Measurements from ENCODE around the gene RELA. TPM values are rescaled to one million over a fixed set of nuclear protein-coding genes. Genes with fewer than 3 reads are reported as not detected.

Gene RELA
- total and polyA plus RNA-seq, 2 of the 13 experiments (the other 11 are each of a cell fraction or from before 2014, with no cell fraction given), result 21.4 to 40.5 TPM

- no peak for TF ChIP-seq FIP1L1 (IDR thresholded peaks at IDR 0.05; ENCODE audit: borderline replicate concordance, insufficient read depth, low read depth, low read length)
- TF ChIP-seq EHMT2 (IDR thresholded peaks at IDR 0.05; ENCODE audit: borderline replicate concordance, low read depth, low read length), result no peak
- peak; percentile 8 for TF ChIP-seq SKI (IDR thresholded peaks at IDR 0.05; ENCODE audit: partially characterized antibody)
- no peak for TF ChIP-seq MEF2D (CRISPR knock-in tag; IDR thresholded peaks at IDR 0.05)
- no peak for TF ChIP-seq MXD1 (CRISPR knock-in tag; IDR thresholded peaks at IDR 0.05)
- TF ChIP-seq, protein P1, sequence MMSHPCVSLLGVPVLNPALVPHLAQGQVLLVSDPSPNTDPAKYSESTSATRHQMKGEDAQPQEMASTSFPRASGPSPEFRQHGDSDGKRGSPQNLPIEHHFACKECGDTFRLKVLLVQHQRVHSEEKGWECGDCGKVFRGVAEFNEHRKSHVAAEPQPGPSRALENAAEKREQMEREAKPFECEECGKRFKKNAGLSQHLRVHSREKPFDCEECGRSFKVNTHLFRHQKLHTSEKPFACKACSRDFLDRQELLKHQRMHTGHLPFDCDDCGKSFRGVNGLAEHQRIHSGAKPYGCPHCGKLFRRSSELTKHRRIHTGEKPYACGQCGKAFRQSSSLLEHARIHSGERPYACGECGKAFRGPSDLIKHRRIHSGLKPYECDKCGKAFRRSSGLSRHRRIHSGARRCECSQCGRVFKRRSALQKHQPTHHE (CRISPR knock-in tag; IDR thresholded peaks at IDR 0.05; ENCODE audit: borderline replicate concordance), result no peak
- peak; percentile 71 for TF ChIP-seq SAP130 (CRISPR knock-in tag; IDR thresholded peaks at IDR 0.05; ENCODE audit: low read depth)
- no peak for TF ChIP-seq ZSCAN29 (CRISPR knock-in tag; conservative IDR thresholded peaks at IDR 0.05)
- TF ChIP-seq ZNF775 (CRISPR knock-in tag; IDR thresholded peaks at IDR 0.05; ENCODE audit: borderline replicate concordance), result no peak
- peak; percentile 35; the same call in 1 of the 2 replicates for TF ChIP-seq ZNF777 (CRISPR knock-in tag; IDR thresholded peaks at IDR 0.05)
- no peak for TF ChIP-seq ZNF790 (CRISPR knock-in tag; IDR thresholded peaks at IDR 0.05; ENCODE audit: borderline replicate concordance)
- TF ChIP-seq HDAC2 (CRISPR knock-in tag; IDR thresholded peaks at IDR 0.05), result no peak
- TF ChIP-seq, protein P2, sequence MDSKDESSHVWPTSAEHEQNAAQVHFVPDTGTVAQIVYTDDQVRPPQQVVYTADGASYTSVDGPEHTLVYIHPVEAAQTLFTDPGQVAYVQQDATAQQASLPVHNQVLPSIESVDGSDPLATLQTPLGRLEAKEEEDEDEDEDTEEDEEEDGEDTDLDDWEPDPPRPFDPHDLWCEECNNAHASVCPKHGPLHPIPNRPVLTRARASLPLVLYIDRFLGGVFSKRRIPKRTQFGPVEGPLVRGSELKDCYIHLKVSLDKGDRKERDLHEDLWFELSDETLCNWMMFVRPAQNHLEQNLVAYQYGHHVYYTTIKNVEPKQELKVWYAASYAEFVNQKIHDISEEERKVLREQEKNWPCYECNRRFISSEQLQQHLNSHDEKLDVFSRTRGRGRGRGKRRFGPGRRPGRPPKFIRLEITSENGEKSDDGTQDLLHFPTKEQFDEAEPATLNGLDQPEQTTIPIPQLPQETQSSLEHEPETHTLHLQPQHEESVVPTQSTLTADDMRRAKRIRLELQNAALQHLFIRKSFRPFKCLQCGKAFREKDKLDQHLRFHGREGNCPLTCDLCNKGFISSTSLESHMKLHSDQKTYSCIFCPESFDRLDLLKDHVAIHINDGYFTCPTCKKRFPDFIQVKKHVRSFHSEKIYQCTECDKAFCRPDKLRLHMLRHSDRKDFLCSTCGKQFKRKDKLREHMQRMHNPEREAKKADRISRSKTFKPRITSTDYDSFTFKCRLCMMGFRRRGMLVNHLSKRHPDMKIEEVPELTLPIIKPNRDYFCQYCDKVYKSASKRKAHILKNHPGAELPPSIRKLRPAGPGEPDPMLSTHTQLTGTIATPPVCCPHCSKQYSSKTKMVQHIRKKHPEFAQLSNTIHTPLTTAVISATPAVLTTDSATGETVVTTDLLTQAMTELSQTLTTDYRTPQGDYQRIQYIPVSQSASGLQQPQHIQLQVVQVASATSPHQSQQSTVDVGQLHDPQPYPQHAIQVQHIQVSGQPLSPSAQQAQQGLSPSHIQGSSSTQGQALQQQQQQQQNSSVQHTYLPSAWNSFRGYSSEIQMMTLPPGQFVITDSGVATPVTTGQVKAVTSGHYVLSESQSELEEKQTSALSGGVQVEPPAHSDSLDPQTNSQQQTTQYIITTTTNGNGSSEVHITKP (CRISPR knock-in tag; IDR thresholded peaks at IDR 0.05; ENCODE audit: low read depth), result no peak
- no peak for TF ChIP-seq ZNF232 (CRISPR knock-in tag; IDR thresholded peaks at IDR 0.05; ENCODE audit: borderline replicate concordance)
- no peak for TF ChIP-seq HOXD1 (CRISPR knock-in tag; IDR thresholded peaks at IDR 0.05)
- no peak for TF ChIP-seq DZIP1 (CRISPR knock-in tag; IDR thresholded peaks at IDR 0.05)
- TF ChIP-seq ATF4 (CRISPR knock-in tag; IDR thresholded peaks at IDR 0.05), result no peak
- no peak for TF ChIP-seq ATF7 (IDR thresholded peaks at IDR 0.05)
- TF ChIP-seq ATF7 (CRISPR knock-in tag; IDR thresholded peaks at IDR 0.05), result no peak; the same call in 1 of the 2 replicates
- TF ChIP-seq TBX3 (IDR thresholded peaks at IDR 0.05; ENCODE audit: borderline replicate concordance), result no peak
- TF ChIP-seq ZNF430 (CRISPR knock-in tag; IDR thresholded peaks at IDR 0.05), result peak; percentile 60; the same call in 1 of the 2 replicates
Observed at GRCh38 chr11:65637794-65638419, 24.8 kb downstream of the RELA start, which contains the start of gene SIPA1 (continued).

Data from HepG2 (cell line).